ENCODE measurements around the gene PTPRB. TPM values are rescaled to one million over a fixed set of nuclear protein-coding genes. Genes with fewer than 3 reads are reported as not detected.
"Not testable (repeated sequence)": the region's sequence is repeated elsewhere in the genome, so short reads cannot be mapped to it uniquely, and the experiment has no call there.

Gene PTPRB
- total and polyA plus RNA-seq, 2 donors (not counting 1 experiment from before 2014, with no cell fraction given) = 0.66 to 1.6 TPM

DNA sequence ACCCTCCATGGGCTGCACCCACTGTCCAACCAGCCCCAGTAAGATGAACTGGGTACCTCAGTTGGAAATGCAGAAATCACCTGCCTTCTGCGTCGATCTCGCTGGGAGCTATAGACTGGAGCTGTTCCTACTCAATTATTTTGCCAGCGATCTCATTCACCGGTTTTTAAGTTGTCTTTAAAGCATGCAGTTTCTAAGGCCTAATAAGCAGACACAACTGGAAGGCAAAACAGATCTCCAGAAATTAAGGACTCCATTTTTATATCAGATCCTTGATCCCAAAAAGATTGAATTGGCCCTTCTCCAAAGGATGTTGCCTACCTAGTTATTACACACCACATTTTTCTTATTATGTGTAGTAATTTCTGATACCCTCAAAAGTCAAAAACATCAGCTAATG is 139.7 kb downstream of the PTPRB start:
- Histone ChIP-seq H3K27ac (ENCODE audit: insufficient read depth, low read length) (no peak overlapping the region), H4K20me1 (ENCODE audit: control insufficient read depth, extremely low read depth, insufficient read depth, low read length) (no peaks in the 10 kb centered on the region), H3K4me3 (replicated peaks in 1 of 4; ENCODE audit: control extremely low read depth in 1 of 4, insufficient read depth in 1 of 4, low read depth in 3 of 4, low read length in 4 of 4) (no peak overlapping the region), H3K79me2 (ENCODE audit: control insufficient read depth, insufficient read depth, low read length) (no peaks in the 10 kb centered on the region), H3K9me3 (ENCODE audit: control insufficient read depth, insufficient read depth, low read depth, low read length) (no peaks in the 10 kb centered on the region), H3K9ac (ENCODE audit: insufficient read depth, low read length) (no peak overlapping the region), H3K27me3 (ENCODE audit: control insufficient read depth, insufficient read depth, low read length) (no peaks in the 10 kb centered on the region), H3K4me1 (ENCODE audit: control insufficient read depth, extremely low read depth, insufficient read depth, low read length) (no peaks in the 10 kb centered on the region), H2AFZ (ENCODE audit: low read length) (no peak overlapping the region), H3K36me3 (ENCODE audit: control insufficient read depth, insufficient read depth, low read length) (no peaks in the 10 kb centered on the region), H3K4me2 (ENCODE audit: extremely low read depth, insufficient read depth, low read length) (no peak overlapping the region)
- no peak for TF ChIP-seq EZH2 (IDR thresholded peaks at IDR 0.05; ENCODE audit: low read length, missing control alignments)
- TF ChIP-seq, protein P1, sequence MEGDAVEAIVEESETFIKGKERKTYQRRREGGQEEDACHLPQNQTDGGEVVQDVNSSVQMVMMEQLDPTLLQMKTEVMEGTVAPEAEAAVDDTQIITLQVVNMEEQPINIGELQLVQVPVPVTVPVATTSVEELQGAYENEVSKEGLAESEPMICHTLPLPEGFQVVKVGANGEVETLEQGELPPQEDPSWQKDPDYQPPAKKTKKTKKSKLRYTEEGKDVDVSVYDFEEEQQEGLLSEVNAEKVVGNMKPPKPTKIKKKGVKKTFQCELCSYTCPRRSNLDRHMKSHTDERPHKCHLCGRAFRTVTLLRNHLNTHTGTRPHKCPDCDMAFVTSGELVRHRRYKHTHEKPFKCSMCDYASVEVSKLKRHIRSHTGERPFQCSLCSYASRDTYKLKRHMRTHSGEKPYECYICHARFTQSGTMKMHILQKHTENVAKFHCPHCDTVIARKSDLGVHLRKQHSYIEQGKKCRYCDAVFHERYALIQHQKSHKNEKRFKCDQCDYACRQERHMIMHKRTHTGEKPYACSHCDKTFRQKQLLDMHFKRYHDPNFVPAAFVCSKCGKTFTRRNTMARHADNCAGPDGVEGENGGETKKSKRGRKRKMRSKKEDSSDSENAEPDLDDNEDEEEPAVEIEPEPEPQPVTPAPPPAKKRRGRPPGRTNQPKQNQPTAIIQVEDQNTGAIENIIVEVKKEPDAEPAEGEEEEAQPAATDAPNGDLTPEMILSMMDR (conservative IDR thresholded peaks at IDR 0.05 in 1 of 2, IDR thresholded peaks at IDR 0.05 in 1 of 2; ENCODE audit: low read depth in 1 of 2, low read length in 2 of 2) = no peak
- no peak for DNase-seq (ENCODE audit: low read depth in 2 of 2)

DNA sequence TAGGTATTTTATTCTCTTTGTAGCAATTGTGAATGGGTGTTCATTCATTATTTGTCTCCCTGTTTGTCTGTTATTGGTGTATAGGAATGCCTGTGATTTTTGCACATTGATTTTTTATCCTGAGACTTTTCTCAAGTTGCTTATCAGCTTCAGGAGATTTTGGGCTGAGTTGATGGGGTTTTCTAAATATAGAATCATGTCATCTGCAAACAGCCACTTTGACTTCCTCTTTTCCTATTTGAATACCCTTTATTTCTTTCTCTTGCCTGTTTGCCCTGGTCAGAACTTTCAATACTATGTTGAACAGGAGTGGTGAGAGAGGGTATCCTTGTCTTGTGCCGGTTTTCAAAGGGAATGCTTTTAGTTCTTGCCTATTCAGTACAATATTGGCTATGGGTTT is 144.3 kb downstream of the PTPRB start:
- H3K9me3 ChIP-seq (ENCODE audit: control insufficient read depth, insufficient read depth, low read depth, low read length); H3K27ac ChIP-seq (ENCODE audit: insufficient read depth, low read length); H4K20me1 ChIP-seq (ENCODE audit: control insufficient read depth, extremely low read depth, insufficient read depth, low read length); H3K79me2 ChIP-seq (ENCODE audit: control insufficient read depth, insufficient read depth, low read length); H2AFZ ChIP-seq (ENCODE audit: low read length); DNase-seq (ENCODE audit: low read depth in 2 of 2); H3K4me1 ChIP-seq (ENCODE audit: control insufficient read depth, extremely low read depth, insufficient read depth, low read length); H3K9ac ChIP-seq (ENCODE audit: insufficient read depth, low read length); H3K4me2 ChIP-seq (ENCODE audit: extremely low read depth, insufficient read depth, low read length); H3K27me3 ChIP-seq (ENCODE audit: control insufficient read depth, insufficient read depth, low read length); H3K4me3 ChIP-seq (replicated peaks in 1 of 4; ENCODE audit: control extremely low read depth in 1 of 4, insufficient read depth in 1 of 4, low read depth in 3 of 4, low read length in 4 of 4); H3K36me3 ChIP-seq (ENCODE audit: control insufficient read depth, insufficient read depth, low read length): not testable (repeated sequence)

DNA sequence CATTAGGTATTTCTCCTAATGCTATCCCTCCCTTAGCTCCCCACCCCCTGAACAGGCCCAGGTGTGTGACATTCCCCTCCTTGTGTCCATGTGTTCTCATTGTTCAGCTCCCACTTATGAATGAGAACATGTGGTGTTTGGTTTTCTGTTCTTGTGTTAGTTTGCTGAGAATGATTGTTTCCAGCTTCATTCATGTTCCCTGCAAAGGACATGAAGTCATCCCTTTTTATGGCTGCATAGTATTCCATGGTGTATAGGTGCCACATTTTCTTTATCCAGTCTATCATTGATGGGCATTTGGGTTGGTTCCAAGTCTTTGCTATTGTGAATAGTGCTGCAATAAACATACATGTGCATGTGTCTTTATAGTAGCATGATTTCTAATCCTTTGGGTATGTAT is 146.3 kb downstream of the PTPRB start:
- not testable (repeated sequence) for H3K9me3 ChIP-seq (ENCODE audit: control insufficient read depth, insufficient read depth, low read depth, low read length); H3K27ac ChIP-seq (ENCODE audit: insufficient read depth, low read length); H3K79me2 ChIP-seq (ENCODE audit: control insufficient read depth, insufficient read depth, low read length); H3K4me2 ChIP-seq (ENCODE audit: extremely low read depth, insufficient read depth, low read length); H3K9ac ChIP-seq (ENCODE audit: insufficient read depth, low read length); H3K36me3 ChIP-seq (ENCODE audit: control insufficient read depth, insufficient read depth, low read length); H2AFZ ChIP-seq (ENCODE audit: low read length); DNase-seq (ENCODE audit: low read depth in 2 of 2); H3K4me3 ChIP-seq (replicated peaks in 1 of 4; ENCODE audit: control extremely low read depth in 1 of 4, insufficient read depth in 1 of 4, low read depth in 3 of 4, low read length in 4 of 4); H4K20me1 ChIP-seq (ENCODE audit: control insufficient read depth, extremely low read depth, insufficient read depth, low read length); H3K27me3 ChIP-seq (ENCODE audit: control insufficient read depth, insufficient read depth, low read length); H3K4me1 ChIP-seq (ENCODE audit: control insufficient read depth, extremely low read depth, insufficient read depth, low read length)

DNA sequence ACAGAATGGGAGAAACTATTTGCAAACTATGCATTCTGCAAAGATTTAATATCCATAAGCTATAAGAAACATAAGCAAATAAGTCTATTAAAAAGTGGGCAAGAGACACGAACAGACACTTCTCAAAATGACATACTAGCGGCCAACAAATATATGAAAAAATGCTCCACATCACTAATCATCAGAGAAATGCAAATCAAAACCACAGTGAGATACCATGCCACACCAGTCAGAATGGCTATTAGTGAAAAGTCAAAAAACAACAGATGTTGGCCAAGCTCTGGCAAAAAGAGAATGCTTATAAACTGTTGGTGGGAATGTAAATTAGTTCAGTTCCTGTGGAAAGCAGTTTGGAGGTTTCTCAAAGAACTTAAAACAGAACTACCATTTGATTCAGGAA is 149.8 kb downstream of the PTPRB start:
- Histone ChIP-seq H2AFZ (ENCODE audit: low read length) (no peak overlapping the region), H3K27ac (ENCODE audit: insufficient read depth, low read length) (no peak overlapping the region), H3K79me2 (ENCODE audit: control insufficient read depth, insufficient read depth, low read length) (no peaks in the 10 kb centered on the region), H3K9ac (ENCODE audit: insufficient read depth, low read length) (no peak overlapping the region), H3K36me3 (ENCODE audit: control insufficient read depth, insufficient read depth, low read length) (no peaks in the 10 kb centered on the region), H3K27me3 (ENCODE audit: control insufficient read depth, insufficient read depth, low read length) (no peaks in the 10 kb centered on the region), H3K4me1 (ENCODE audit: control insufficient read depth, extremely low read depth, insufficient read depth, low read length) (no peaks in the 10 kb centered on the region), H3K4me3 (replicated peaks in 1 of 4; ENCODE audit: control extremely low read depth in 1 of 4, insufficient read depth in 1 of 4, low read depth in 3 of 4, low read length in 4 of 4) (no peak overlapping the region), H3K9me3 (ENCODE audit: control insufficient read depth, insufficient read depth, low read depth, low read length) (no peaks in the 10 kb centered on the region), H3K4me2 (ENCODE audit: extremely low read depth, insufficient read depth, low read length) (no peak overlapping the region), H4K20me1 (ENCODE audit: control insufficient read depth, extremely low read depth, insufficient read depth, low read length) (no peaks in the 10 kb centered on the region)
- TF ChIP-seq, protein P1 (conservative IDR thresholded peaks at IDR 0.05 in 1 of 2, IDR thresholded peaks at IDR 0.05 in 1 of 2; ENCODE audit: low read depth in 1 of 2, low read length in 2 of 2) = no peak
- DNase-seq (ENCODE audit: low read depth in 2 of 2) = peak in 1 of 2 donors; percentile 57
